ENCODE measurements around the gene PARK7.

The PARK7 gene

GRCh38 chr1:7930645-7931445 lies 30.7 kb upstream of the PARK7 start:
- Histone ChIP-seq H3K9me3 (ENCODE audit: severe bottlenecking) (no peaks in the 10 kb centered on the region), H3K27ac (no peak overlapping the region), H3K4me3 (ENCODE audit: low read depth, low read length) (no peak overlapping the region), H3K36me3 (no peaks in the 10 kb centered on the region), H3K27me3 (ENCODE audit: insufficient read depth, low read depth, severe bottlenecking) (no peaks in the 10 kb centered on the region)
- DNase-seq = no peak
- no peak for TF ChIP-seq CTCF (IDR thresholded peaks at IDR 0.05; ENCODE audit: low read depth, low read length)

GRCh38 chr1:7931446-7931812 lies 30.1 kb upstream of the PARK7 start:
- no peaks in the 10 kb centered on the region for H3K9me3 ChIP-seq (ENCODE audit: severe bottlenecking)
- H3K36me3 ChIP-seq = no peaks in the 10 kb centered on the region
- no peak for TF ChIP-seq CTCF (IDR thresholded peaks at IDR 0.05; ENCODE audit: low read depth, low read length)
- no peak overlapping the region for H3K4me3 ChIP-seq (ENCODE audit: low read depth, low read length)
- no peak overlapping the region for H3K27ac ChIP-seq
- no peaks in the 10 kb centered on the region for H3K27me3 ChIP-seq (ENCODE audit: insufficient read depth, low read depth, severe bottlenecking)
- DNase-seq = no peak

GRCh38 chr1:7932524-7933138 lies 28.9 kb upstream of the PARK7 start:
- H3K27ac ChIP-seq = no peak overlapping the region
- no peak overlapping the region for H3K4me3 ChIP-seq (ENCODE audit: low read depth, low read length)
- H3K27me3 ChIP-seq (ENCODE audit: insufficient read depth, low read depth, severe bottlenecking) = no peaks in the 10 kb centered on the region
- DNase-seq = no peak
- no peak for TF ChIP-seq CTCF (IDR thresholded peaks at IDR 0.05; ENCODE audit: low read depth, low read length)
- H3K9me3 ChIP-seq (ENCODE audit: severe bottlenecking) = no peaks in the 10 kb centered on the region
- no peaks in the 10 kb centered on the region for H3K36me3 ChIP-seq

GRCh38 chr1:7938070-7938469 lies 23.4 kb upstream of the PARK7 start:
- Histone ChIP-seq H3K36me3 (no peaks in the 10 kb centered on the region), H3K27me3 (ENCODE audit: insufficient read depth, low read depth, severe bottlenecking) (no peaks in the 10 kb centered on the region), H3K4me3 (ENCODE audit: low read depth, low read length) (no peak overlapping the region), H3K9me3 (ENCODE audit: severe bottlenecking) (no peaks in the 10 kb centered on the region), H3K27ac (no peak overlapping the region)
- TF ChIP-seq CTCF (IDR thresholded peaks at IDR 0.05; ENCODE audit: low read depth, low read length) = no peak
- no peak for DNase-seq

GRCh38 chr1:7940034-7940433 lies 21.5 kb upstream of the PARK7 start:
- Histone ChIP-seq H3K9me3 (ENCODE audit: severe bottlenecking) (no peaks in the 10 kb centered on the region), H3K4me3 (ENCODE audit: low read depth, low read length) (no peak overlapping the region), H3K36me3 (no peaks in the 10 kb centered on the region), H3K27me3 (ENCODE audit: insufficient read depth, low read depth, severe bottlenecking) (no peaks in the 10 kb centered on the region), H3K27ac (no peak overlapping the region)
- DNase-seq = no peak
- no peak for TF ChIP-seq CTCF (IDR thresholded peaks at IDR 0.05; ENCODE audit: low read depth, low read length)
